H9 (cell line): ENCODE results near the gene TSPAN4. TPM values are rescaled to one million over a fixed set of nuclear protein-coding genes. Genes with fewer than 3 reads are reported as not detected.
A peak's percentile ranks its signal among the peaks of the same experiment; 100 is the strongest.

Experiments
- DNase-seq: peaks from one replicate; pipeline ENCODE4 v3.0.0-alpha.2; 2017
- H2AFZ ChIP-seq: one replicate; pipeline ENCODE4 v1.6.1; 2013; ENCODE audit warnings: mild to moderate bottlenecking, low read length, control low read depth, moderate library complexity
- H2AK5ac ChIP-seq: 2 replicates; pipeline ENCODE4 v1.6.1; 2013; ENCODE audit warnings: low read length, control low read depth, mixed read lengths; ENCODE audit not compliant: insufficient read length
- H2BK120ac ChIP-seq: one replicate; pipeline ENCODE4 v1.6.1; 2013; ENCODE audit warnings: low read depth, mild to moderate bottlenecking, low read length, control low read depth, inconsistent platforms; ENCODE audit not compliant: poor library complexity, severe bottlenecking
- H2BK12ac ChIP-seq: 2 replicates; pipeline ENCODE4 v1.6.1; 2013; ENCODE audit warnings: low read length, control low read depth, mixed read lengths, low read depth; ENCODE audit not compliant: insufficient read length
- H2BK15ac ChIP-seq: 2 replicates; pipeline ENCODE4 v1.6.1; 2013; ENCODE audit warnings: low read depth, low read length, control low read depth
- H2BK20ac ChIP-seq: one replicate; pipeline ENCODE4 v1.6.1; 2013; ENCODE audit warnings: low read depth, mild to moderate bottlenecking, low read length, control low read depth, inconsistent platforms; ENCODE audit not compliant: poor library complexity, severe bottlenecking
- H2BK5ac ChIP-seq: 2 replicates; pipeline ENCODE4 v1.6.1; 2013; ENCODE audit warnings: low read length, control low read depth, mixed read lengths; ENCODE audit not compliant: insufficient read length
- H3K14ac ChIP-seq: 2 replicates; pipeline ENCODE4 v1.6.1; 2013; ENCODE audit warnings: low read length, control low read depth; ENCODE audit not compliant: insufficient read depth
- H3K18ac ChIP-seq: 2 replicates; pipeline ENCODE4 v1.6.1; 2013; ENCODE audit warnings: low read depth, mild to moderate bottlenecking, mixed read lengths, low read length, control low read depth; ENCODE audit not compliant: insufficient read length
- H3K23ac ChIP-seq: 2 replicates; pipeline ENCODE4 v1.6.1; 2013; ENCODE audit warnings: low read length, control low read depth, mixed read lengths, low read depth; ENCODE audit not compliant: insufficient read length
- H3K23me2 ChIP-seq: 2 replicates; pipeline ENCODE4 v1.6.1; 2013; ENCODE audit warnings: low read depth, mild to moderate bottlenecking, mixed read lengths, low read length, control low read depth; ENCODE audit not compliant: insufficient read length, poor library complexity, severe bottlenecking
- H3K27ac ChIP-seq: 2 replicates; pipeline ENCODE4 v1.5.1; 2013; ENCODE audit warnings: low read length, control low read depth, mixed read lengths, low read depth; ENCODE audit not compliant: insufficient read length
- H3K27me3 ChIP-seq: 2 replicates; pipeline ENCODE4 v1.6.1; 2013; ENCODE audit warnings: low read length, control low read depth, inconsistent platforms; ENCODE audit not compliant: insufficient read depth
- H3K4ac ChIP-seq: 2 replicates; pipeline ENCODE4 v1.6.1; 2013; ENCODE audit warnings: low read depth, mild to moderate bottlenecking, control low read depth, inconsistent platforms, low read length, moderate library complexity
- H3K4me1 ChIP-seq: 2 replicates; pipeline ENCODE4 v1.6.1; 2013; ENCODE audit warnings: low read length, control low read depth, inconsistent platforms; ENCODE audit not compliant: insufficient read depth
- H3K4me2 ChIP-seq: 2 replicates; pipeline ENCODE4 v1.6.1; 2013; ENCODE audit warnings: low read length, control low read depth, mixed read lengths; ENCODE audit not compliant: insufficient read length, insufficient read depth
- H3K56ac ChIP-seq: 2 replicates; pipeline ENCODE4 v1.6.1; 2013; ENCODE audit warnings: low read depth, mild to moderate bottlenecking, mixed read lengths, low read length, control low read depth; ENCODE audit not compliant: insufficient read length
- H3K79me1 ChIP-seq: 2 replicates; pipeline ENCODE4 v1.6.1; 2013; ENCODE audit warnings: low read depth, mild to moderate bottlenecking, moderate library complexity, low read length, control low read depth, inconsistent platforms; ENCODE audit not compliant: insufficient read depth, poor library complexity, severe bottlenecking
- H3K79me2 ChIP-seq: 2 replicates; pipeline ENCODE4 v1.6.1; 2013; ENCODE audit warnings: low read length, control low read depth, inconsistent platforms; ENCODE audit not compliant: insufficient read depth
- H3K9ac ChIP-seq: 2 replicates; pipeline ENCODE4 v1.6.1; 2013; ENCODE audit warnings: low read length, control low read depth, mixed read lengths; ENCODE audit not compliant: insufficient read length; ENCODE audit errors: extremely low read depth
- H3K9me3 ChIP-seq: one replicate; pipeline ENCODE4 v1.6.1; 2013; ENCODE audit warnings: low read depth, low read length, inconsistent platforms; ENCODE audit not compliant: control insufficient read depth
- H3T11ph ChIP-seq: one replicate; pipeline ENCODE4 v1.6.1; 2013; ENCODE audit warnings: mild to moderate bottlenecking, low read length, control low read depth, inconsistent platforms
- H4K20me1 ChIP-seq: one replicate; pipeline ENCODE4 v1.6.1; 2013; ENCODE audit not compliant: control insufficient read depth, insufficient read length, insufficient read depth
- H4K5ac ChIP-seq: 2 replicates; pipeline ENCODE4 v1.6.1; 2013; ENCODE audit warnings: low read depth, mild to moderate bottlenecking, mixed read lengths, low read length, control low read depth; ENCODE audit not compliant: insufficient read length
- H4K8ac ChIP-seq: replicated peaks from 2 replicates; pipeline ENCODE4 v1.6.1; 2013; ENCODE audit warnings: low read length, control low read depth, mixed read lengths, low read depth; ENCODE audit not compliant: insufficient read length
- H4K91ac ChIP-seq: 2 replicates; pipeline ENCODE4 v1.6.1; 2013; ENCODE audit warnings: low read depth, mild to moderate bottlenecking, moderate library complexity, mixed read lengths, low read length, control low read depth; ENCODE audit not compliant: insufficient read length
- H3K27ac Mint-ChIP-seq, 3 experiments: 2 replicates in 2 of 3; 3 replicates in 1 of 3; pipeline ENCODE4 v1.8.0; 2020 to 2021; ENCODE audit warnings: mixed read lengths in 3 of 3, mild to moderate bottlenecking in 1 of 3, moderate library complexity in 1 of 3
- H3K27me3 Mint-ChIP-seq: 2 replicates; pipeline ENCODE4 v1.8.0; 2021; ENCODE audit warnings: low read depth, mild to moderate bottlenecking, moderate library complexity, mixed read lengths
- H3K36me3 Mint-ChIP-seq, 3 experiments: 2 replicates in 2 of 3; 3 replicates in 1 of 3; pipeline ENCODE4 v1.8.0; 2020 to 2021; ENCODE audit warnings: low read depth in 3 of 3, mixed read lengths in 3 of 3; ENCODE audit not compliant: insufficient read depth in 1 of 3
- H3K4me1 Mint-ChIP-seq, 2 experiments: 2 replicates each; pipeline ENCODE4 v1.8.0; 2020; ENCODE audit warnings: mixed read lengths in 2 of 2
- H3K4me3 Mint-ChIP-seq, 2 experiments: 2 replicates in 1 of 2; 3 replicates in 1 of 2; pipeline ENCODE4 v1.8.0; 2020 to 2021; ENCODE audit warnings: mild to moderate bottlenecking in 2 of 2, mixed read lengths in 2 of 2, moderate library complexity in 1 of 2
- H3K9me3 Mint-ChIP-seq, 2 experiments: 2 replicates in 1 of 2; 3 replicates in 1 of 2; pipeline ENCODE4 v1.8.0; 2020; ENCODE audit warnings: mild to moderate bottlenecking in 2 of 2, mixed read lengths in 2 of 2, moderate library complexity in 1 of 2
- WGBS: extraction: QIAGEN DNeasy Blood & Tissue Kit; methylation state at CpG from one replicate; pipeline ENCODE4 v1.1.7; 2013; ENCODE audit warnings: missing lambda C conversion rate, low lambda C conversion rate, mixed read lengths; ENCODE audit not compliant: insufficient read length; ENCODE audit errors: extremely low coverage; 5-methylcytosine and 5-hydroxymethylcytosine counted together
- total RNA-seq: library from RNA; stranded (reverse); gene quantifications from 2 replicates; pipeline ENCODE4 v1.2.1, GENCODE V29; 2021
- TF ChIP-seq, protein P1 (sequence below): fragments of 200-600 bp; sonication (generic); conservative IDR thresholded peaks from 3 replicates; pipeline ENCODE4 v1.8.0; 2021; ENCODE audit warnings: antibody characterized with exemption, mild to moderate bottlenecking

TSPAN4 gene
- total RNA-seq, 1 experiment from 2014 or later: 64.6 TPM

DNA sequence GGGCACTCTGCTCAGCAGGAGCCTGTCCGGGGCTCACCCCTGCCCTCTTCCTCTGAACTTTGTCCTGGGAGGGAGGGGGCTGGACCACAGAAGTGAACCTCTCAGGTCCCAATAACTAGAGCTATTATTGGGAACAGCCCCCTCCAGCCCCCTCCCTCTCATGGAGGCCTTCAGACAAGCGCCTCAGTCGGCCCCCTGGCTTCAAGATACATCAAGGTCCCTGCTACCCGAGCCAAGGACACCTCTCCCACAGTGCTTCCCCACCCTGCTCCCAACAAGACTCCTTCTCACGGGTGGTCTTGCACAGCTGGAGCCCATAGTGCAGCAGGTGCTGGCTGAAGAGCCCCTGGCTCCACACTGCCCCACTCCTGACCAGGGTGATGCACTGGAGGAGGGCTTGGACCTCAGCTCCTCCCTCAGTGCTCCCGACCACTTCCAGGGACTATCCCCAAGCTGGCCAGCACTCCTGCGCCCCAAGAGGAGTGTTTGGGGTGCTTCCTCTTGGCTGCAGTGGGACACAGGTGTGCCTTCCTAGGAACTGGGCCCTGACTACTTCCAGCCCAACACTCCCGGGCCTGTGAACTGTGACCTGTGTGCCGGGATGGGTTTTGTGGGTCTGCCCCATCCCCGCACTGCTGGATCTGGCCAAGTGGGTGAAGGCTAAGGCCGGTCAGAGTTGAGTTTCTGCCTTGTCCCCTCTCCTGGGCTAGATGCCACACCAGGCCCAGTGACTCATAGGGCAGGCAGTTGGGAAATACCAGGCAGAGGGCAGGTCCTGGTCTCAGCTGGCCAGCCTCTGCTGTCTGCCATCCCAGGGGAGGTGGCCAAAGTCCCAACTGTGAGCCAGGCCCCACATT is 21.8 kb upstream of the TSPAN4 start:
- Mint-ChIP-seq H3K36me3 (peaks cover 2 to 26% (median 13%) of the 10 kb centered on the region in 3 experiments; a peak in 6 of 7 replicates), H3K27ac (peak overlapping the region in 1 of 3 experiments; percentile 80; a peak in 1 of 7 replicates), H3K4me3 (peak overlapping the region; percentile 76 to 87), H3K27me3 (peaks cover 4% of the 10 kb centered on the region), H3K9me3 (no peaks in the 10 kb centered on the region; a peak in 1 of 5 replicates), H3K4me1 (peaks cover 11 to 28% of the 10 kb centered on the region in 2 experiments)
- no peak overlapping the region for H3T11ph ChIP-seq
- H3K4me2 ChIP-seq: peak overlapping the region; percentile 46
- H2BK120ac ChIP-seq: no peak overlapping the region
- H3K56ac ChIP-seq: no peak overlapping the region
- no peak overlapping the region for H2AFZ ChIP-seq
- TF ChIP-seq, protein P1, sequence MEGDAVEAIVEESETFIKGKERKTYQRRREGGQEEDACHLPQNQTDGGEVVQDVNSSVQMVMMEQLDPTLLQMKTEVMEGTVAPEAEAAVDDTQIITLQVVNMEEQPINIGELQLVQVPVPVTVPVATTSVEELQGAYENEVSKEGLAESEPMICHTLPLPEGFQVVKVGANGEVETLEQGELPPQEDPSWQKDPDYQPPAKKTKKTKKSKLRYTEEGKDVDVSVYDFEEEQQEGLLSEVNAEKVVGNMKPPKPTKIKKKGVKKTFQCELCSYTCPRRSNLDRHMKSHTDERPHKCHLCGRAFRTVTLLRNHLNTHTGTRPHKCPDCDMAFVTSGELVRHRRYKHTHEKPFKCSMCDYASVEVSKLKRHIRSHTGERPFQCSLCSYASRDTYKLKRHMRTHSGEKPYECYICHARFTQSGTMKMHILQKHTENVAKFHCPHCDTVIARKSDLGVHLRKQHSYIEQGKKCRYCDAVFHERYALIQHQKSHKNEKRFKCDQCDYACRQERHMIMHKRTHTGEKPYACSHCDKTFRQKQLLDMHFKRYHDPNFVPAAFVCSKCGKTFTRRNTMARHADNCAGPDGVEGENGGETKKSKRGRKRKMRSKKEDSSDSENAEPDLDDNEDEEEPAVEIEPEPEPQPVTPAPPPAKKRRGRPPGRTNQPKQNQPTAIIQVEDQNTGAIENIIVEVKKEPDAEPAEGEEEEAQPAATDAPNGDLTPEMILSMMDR: no peak
- no peak overlapping the region for H4K91ac ChIP-seq
- H3K27ac ChIP-seq: no peak overlapping the region
- no peak overlapping the region for H4K5ac ChIP-seq
- no peak overlapping the region for H2BK12ac ChIP-seq
- H2BK15ac ChIP-seq: no peak overlapping the region
- H3K23me2 ChIP-seq: peaks cover 5% of the 10 kb centered on the region
- no peak overlapping the region for H3K9ac ChIP-seq
- H2BK20ac ChIP-seq: no peak overlapping the region
- H3K79me1 ChIP-seq: no peaks in the 10 kb centered on the region
- H3K79me2 ChIP-seq: no peaks in the 10 kb centered on the region
- no peaks in the 10 kb centered on the region for H3K9me3 ChIP-seq
- no CpG with 5 or more reads among the region's 11 CpGs for WGBS
- H3K27me3 ChIP-seq: no peaks in the 10 kb centered on the region
- no peak overlapping the region for H2AK5ac ChIP-seq
- no peak overlapping the region for H4K8ac ChIP-seq
- H3K18ac ChIP-seq: no peak overlapping the region
- H3K23ac ChIP-seq: no peak overlapping the region
- no peak overlapping the region for H2BK5ac ChIP-seq
- no peak for DNase-seq
- no peak overlapping the region for H3K4ac ChIP-seq
- H4K20me1 ChIP-seq: no peaks in the 10 kb centered on the region
- H3K14ac ChIP-seq: no peak overlapping the region
- H3K4me1 ChIP-seq: no peaks in the 10 kb centered on the region
